MG63 (cell line): Measurements from ENCODE around the gene ADGRB2. TPM values are rescaled to one million over a fixed set of nuclear protein-coding genes. Genes with fewer than 3 reads are reported as not detected.
A peak's percentile ranks its signal among the peaks of the same experiment; 100 is the strongest.

Source experiments
- DNase-seq: peaks from one replicate; pipeline ENCODE4 v3.0.0-alpha.2; 2020
- H3K27me3 ChIP-seq: fragments of 250-450 bp; sonication (Bioruptor Pico); 2 replicates; pipeline ENCODE4 v1.5.1; 2020; ENCODE audit warnings: mild to moderate bottlenecking, moderate library complexity
- H3K36me3 ChIP-seq: fragments of 250-450 bp; sonication (Bioruptor Pico); 2 replicates; pipeline ENCODE4 v1.5.1; 2020; ENCODE audit warnings: mild to moderate bottlenecking, moderate library complexity
- H3K4me3 ChIP-seq: fragments of 250-450 bp; sonication (Bioruptor Pico); 2 replicates; pipeline ENCODE4 v1.5.1; 2020; ENCODE audit warnings: mild to moderate bottlenecking, moderate library complexity
- H3K9me3 ChIP-seq: fragments of 250-450 bp; sonication (Bioruptor Pico); 2 replicates; pipeline ENCODE4 v1.5.1; 2020; ENCODE audit warnings: mild to moderate bottlenecking, moderate library complexity
- total RNA-seq: library from RNA; depleted of rRNA; stranded (reverse); fragments of >200 nt; shearing (Covaris generic); gene quantifications from 2 replicates; pipeline ENCODE4 v1.2.3, GENCODE V29; 2014; ENCODE audit warnings: low replicate concordance

ADGRB2 gene
- total RNA-seq, 1 experiment from 2014 or later: 8.5 TPM

GRCh38 chr1:31776516-31776915, 12.4 kb upstream of the ADGRB2 start:
- Histone ChIP-seq H3K9me3 (no peaks in the 10 kb centered on the region), H3K27me3 (no peaks in the 10 kb centered on the region), H3K36me3 (no peaks in the 10 kb centered on the region), H3K4me3 (no peak overlapping the region)
- DNase-seq: no peak

DNA sequence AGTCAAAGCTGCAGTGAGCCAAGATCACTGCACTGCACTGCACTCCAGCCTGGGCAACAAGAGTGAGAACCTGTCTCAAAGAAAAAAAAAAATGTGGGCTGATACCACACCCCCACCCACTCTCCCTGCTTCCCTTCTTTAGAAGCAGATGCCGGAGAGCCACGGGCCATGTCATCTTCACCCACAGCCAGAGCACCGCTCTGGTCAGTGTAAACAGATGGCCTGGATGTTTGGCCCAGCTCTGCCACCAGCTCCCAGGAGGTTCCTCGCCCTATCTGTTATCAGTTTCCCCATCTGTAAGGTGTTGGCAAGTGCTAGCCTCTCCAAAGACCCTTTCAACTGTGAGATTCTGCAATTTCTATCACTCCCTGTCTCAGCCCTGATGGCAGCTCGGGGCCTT, 11.9 kb upstream of the ADGRB2 start:
- H3K27me3 ChIP-seq: no peaks in the 10 kb centered on the region
- H3K4me3 ChIP-seq: no peak overlapping the region
- no peaks in the 10 kb centered on the region for H3K9me3 ChIP-seq
- H3K36me3 ChIP-seq: no peaks in the 10 kb centered on the region
- no peak for DNase-seq

GRCh38 chr1:31775210-31775999, 11.3 kb upstream of the ADGRB2 start:
- no peak for DNase-seq
- no peaks in the 10 kb centered on the region for H3K36me3 ChIP-seq
- H3K27me3 ChIP-seq: no peaks in the 10 kb centered on the region
- H3K4me3 ChIP-seq: no peak overlapping the region
- H3K9me3 ChIP-seq: no peaks in the 10 kb centered on the region

DNA sequence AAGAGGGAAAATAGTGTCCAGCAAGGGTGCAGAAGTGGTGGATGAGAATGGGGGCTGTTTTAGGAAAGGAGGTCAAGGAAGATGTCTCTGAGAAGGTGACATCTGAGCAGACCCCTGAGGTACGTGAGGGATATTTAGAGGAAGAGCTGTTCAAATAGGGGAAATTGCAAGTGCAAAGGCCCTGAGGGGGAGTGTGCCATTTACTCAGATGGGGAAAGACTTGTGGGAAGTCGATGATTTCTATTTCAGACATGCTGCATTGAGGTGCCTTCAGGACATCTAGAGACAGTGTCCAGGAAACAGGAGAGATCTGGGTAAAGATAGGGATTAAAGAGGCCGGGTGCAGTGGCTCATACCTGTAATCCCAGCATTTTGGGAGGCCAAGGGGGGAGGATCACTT, 10.4 kb upstream of the ADGRB2 start:
- DNase-seq: no peak
- Histone ChIP-seq H3K4me3 (no peak overlapping the region), H3K36me3 (no peaks in the 10 kb centered on the region), H3K27me3 (no peaks in the 10 kb centered on the region), H3K9me3 (no peaks in the 10 kb centered on the region)

DNA sequence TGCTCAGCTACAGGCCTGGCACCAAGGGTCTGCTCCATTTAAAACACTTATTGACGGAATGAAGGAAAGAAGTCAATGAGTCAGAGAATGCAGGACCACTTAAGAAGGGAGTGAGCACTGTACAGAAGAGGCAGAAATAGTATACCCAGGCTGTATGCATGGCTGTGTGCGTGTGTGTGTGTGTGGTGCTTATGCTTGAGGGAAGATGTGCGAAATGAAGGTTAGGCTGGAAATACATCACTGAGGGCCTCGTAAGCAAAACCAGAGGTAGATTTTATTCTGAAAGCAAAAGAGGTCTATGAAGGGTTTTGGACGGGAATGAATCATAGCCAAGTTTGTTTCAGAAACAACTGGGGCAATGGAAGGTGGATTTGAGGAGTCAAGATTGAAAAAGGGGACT, 9.7 kb upstream of the ADGRB2 start:
- no peaks in the 10 kb centered on the region for H3K27me3 ChIP-seq

GRCh38 chr1:31772669-31773248, 8.6 kb upstream of the ADGRB2 start:
- Histone ChIP-seq H3K27me3 (no peaks in the 10 kb centered on the region), H3K4me3 (no peak overlapping the region), H3K9me3 (no peaks in the 10 kb centered on the region), H3K36me3 (no peaks in the 10 kb centered on the region)
- no peak for DNase-seq

More for the DNA sequence above, 9.7 kb upstream of the ADGRB2 start:
- Histone ChIP-seq H3K36me3 (no peaks in the 10 kb centered on the region), H3K4me3 (no peak overlapping the region), H3K9me3 (no peaks in the 10 kb centered on the region)
- no peak for DNase-seq

GRCh38 chr1:31771891-31772668, 7.9 kb upstream of the ADGRB2 start:
- no peak overlapping the region for H3K4me3 ChIP-seq
- H3K9me3 ChIP-seq: no peaks in the 10 kb centered on the region
- DNase-seq: no peak
- H3K27me3 ChIP-seq: no peaks in the 10 kb centered on the region
- no peaks in the 10 kb centered on the region for H3K36me3 ChIP-seq

- Histone ChIP-seq H3K27me3 (no peaks in the 10 kb centered on the region), H3K36me3 (no peaks in the 10 kb centered on the region), H3K4me3 (no peak overlapping the region), H3K9me3 (no peaks in the 10 kb centered on the region)
- DNase-seq: peak; percentile 49
These were observed 5.7 kb upstream of the ADGRB2 start for GRCh38 chr1:31769720-31770390.

DNA sequence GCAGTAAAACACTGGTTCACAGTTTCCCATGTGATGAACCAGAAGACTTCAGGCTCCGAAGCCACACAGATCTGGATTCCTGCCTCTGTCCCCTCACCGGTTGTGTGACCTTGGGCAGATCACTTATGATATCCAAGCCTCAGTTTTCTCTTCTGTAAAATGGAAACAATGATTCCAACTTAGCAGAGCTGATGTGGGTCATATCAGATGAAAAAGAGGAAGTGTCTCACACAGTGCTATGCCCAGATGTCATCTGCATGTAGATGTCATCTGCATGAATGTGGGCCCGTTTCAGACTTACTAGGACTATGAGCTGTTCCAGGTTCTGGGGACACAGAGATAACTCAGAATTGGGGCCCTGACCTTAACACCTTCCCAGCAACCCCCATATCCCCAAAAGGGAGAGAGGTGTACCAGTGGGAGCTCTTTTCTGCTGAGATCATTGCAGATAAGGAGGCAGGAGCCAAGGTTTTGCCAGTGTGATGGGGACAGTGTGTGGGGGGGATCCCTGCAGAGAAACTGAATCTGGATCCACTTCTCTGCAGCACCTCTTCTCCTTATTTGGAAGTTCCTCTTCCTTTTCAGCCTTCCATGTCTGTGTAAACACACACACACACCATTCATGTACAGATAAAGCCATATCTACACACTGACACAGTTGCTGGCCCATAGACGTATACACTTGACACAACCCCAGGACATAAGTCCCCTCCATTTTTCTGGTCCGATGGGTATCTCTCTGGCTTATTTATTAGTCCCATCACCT, 5.0 kb upstream of the ADGRB2 start:
- DNase-seq: no peak
- Histone ChIP-seq H3K4me3 (no peak overlapping the region), H3K27me3 (no peaks in the 10 kb centered on the region), H3K36me3 (no peaks in the 10 kb centered on the region), H3K9me3 (no peaks in the 10 kb centered on the region)

DNA sequence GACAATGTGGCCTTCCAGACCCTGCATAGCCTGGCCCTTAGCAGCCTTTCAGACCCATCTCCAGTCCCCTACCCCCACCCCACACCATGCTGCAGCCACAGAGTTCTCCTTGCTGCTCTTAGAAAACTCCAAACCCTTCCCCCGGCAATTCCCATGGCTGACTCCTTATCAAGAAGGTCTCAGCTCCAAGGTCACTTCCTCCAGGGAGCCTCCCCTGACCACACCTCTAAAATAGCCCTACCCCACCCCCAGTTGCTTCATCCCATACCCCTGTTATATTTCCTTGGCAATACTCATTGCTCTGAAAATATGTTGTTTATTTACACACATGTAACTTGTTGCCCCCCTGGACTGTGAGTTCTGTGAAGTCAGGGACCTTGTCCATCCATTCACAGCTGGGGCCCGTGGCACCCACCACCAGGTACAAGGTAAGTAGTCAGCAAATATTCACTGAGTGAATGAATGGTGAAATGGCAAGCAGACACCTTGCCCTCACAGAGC, 4.3 kb upstream of the ADGRB2 start:
- no peak for DNase-seq
- no peaks in the 10 kb centered on the region for H3K36me3 ChIP-seq
- H3K9me3 ChIP-seq: no peaks in the 10 kb centered on the region
- no peaks in the 10 kb centered on the region for H3K27me3 ChIP-seq
- no peak overlapping the region for H3K4me3 ChIP-seq

GRCh38 chr1:31767225-31767624, 3.1 kb upstream of the ADGRB2 start:
- DNase-seq: no peak
- no peaks in the 10 kb centered on the region for H3K9me3 ChIP-seq
- H3K27me3 ChIP-seq: no peaks in the 10 kb centered on the region
- H3K36me3 ChIP-seq: no peaks in the 10 kb centered on the region
- H3K4me3 ChIP-seq: no peak overlapping the region

DNA sequence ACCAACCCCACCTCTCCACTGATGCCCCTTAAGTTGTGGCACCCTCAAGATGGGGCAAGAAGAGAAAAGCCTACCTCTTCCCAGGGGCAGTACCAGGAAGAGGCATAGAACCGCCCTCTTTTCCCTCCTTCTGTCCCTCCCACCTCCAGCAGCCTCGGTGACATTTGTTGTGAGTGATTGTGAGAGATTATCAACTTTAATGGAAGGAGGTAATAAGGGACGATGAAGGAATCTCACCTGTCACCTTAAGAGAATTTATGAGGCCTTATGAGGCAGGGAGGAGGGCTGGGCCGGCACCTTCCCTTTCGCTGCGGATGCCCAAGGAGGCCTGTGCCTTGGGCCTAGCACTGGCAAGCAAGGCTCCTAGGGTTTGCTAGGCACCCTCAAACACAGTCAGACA, 1.4 kb upstream of the ADGRB2 start:
- Histone ChIP-seq H3K36me3 (no peaks in the 10 kb centered on the region), H3K27me3 (no peaks in the 10 kb centered on the region), H3K4me3 (no peak overlapping the region), H3K9me3 (no peaks in the 10 kb centered on the region)
- no peak for DNase-seq

GRCh38 chr1:31765041-31765467, 914 bp upstream of the ADGRB2 start:
- no peaks in the 10 kb centered on the region for H3K9me3 ChIP-seq
- no peak for DNase-seq
- no peaks in the 10 kb centered on the region for H3K27me3 ChIP-seq
- H3K36me3 ChIP-seq: no peaks in the 10 kb centered on the region
- no peak overlapping the region for H3K4me3 ChIP-seq

DNA sequence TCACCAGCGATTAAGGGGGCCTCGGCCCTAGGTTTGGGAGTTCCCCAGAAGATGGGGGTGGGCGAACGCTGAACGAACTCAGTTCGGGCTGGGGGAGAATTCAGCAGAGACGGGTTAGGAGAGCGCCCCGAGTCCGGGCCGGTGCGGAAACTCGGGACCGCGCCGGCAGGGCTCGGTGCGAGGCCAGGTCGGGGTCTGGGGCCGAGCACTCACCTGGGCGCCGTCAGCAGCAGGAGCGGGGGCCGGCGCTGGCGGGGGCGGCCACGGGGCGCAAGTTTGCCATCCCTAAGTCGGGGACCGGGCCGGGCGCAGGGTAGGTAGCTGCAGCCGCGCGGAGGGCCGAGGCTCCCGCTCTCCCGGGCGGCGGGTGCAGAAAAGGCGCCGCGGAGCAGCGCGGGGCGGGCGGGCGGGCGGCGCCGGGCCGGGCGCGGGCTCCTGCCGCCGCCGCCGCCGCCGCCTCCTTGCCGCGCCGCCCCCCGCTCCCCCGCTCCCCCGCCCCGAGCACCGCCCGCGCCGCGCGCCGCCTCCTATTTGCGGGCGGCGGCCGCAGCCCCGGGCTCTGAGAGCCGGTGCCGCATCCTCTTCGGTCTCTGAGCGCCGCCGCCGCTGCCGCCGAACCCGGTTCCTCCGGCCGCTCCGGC, 349 bp downstream of the ADGRB2 start:
- peak overlapping the region; percentile 58 for H3K4me3 ChIP-seq

GRCh38 chr1:31762726-31763670, 1.1 kb downstream of the ADGRB2 start:
- Histone ChIP-seq H3K27me3 (no peaks in the 10 kb centered on the region), H3K36me3 (no peaks in the 10 kb centered on the region), H3K9me3 (no peaks in the 10 kb centered on the region), H3K4me3 (peak overlapping the region; percentile 58)
- DNase-seq: peak; percentile 81

More for the DNA sequence above, 349 bp downstream of the ADGRB2 start:
- H3K9me3 ChIP-seq: no peaks in the 10 kb centered on the region
- no peaks in the 10 kb centered on the region for H3K36me3 ChIP-seq
- no peak for DNase-seq
- H3K27me3 ChIP-seq: no peaks in the 10 kb centered on the region
